Measurements from ENCODE around the gene SAFB.
"Not testable (repeated sequence)": the region's sequence is repeated elsewhere in the genome, so short reads cannot be mapped to it uniquely, and the experiment has no call there.

SAFB gene

GRCh38 chr19:5595129-5595528, 27.8 kb upstream of the SAFB start:
- no peak for DNase-seq (ENCODE audit: low read depth)

GRCh38 chr19:5595745-5596144, 27.1 kb upstream of the SAFB start:
- DNase-seq (ENCODE audit: low read depth): no peak

GRCh38 chr19:5600797-5601196, 22.1 kb upstream of the SAFB start:
- DNase-seq (ENCODE audit: low read depth): no peak

- no peak for DNase-seq (ENCODE audit: low read depth)
Observed at GRCh38 chr19:5603626-5604025, 19.3 kb upstream of the SAFB start.

GRCh38 chr19:5605362-5605761, 17.5 kb upstream of the SAFB start:
- no peak for DNase-seq (ENCODE audit: low read depth)

GRCh38 chr19:5607318-5608275, 15.3 kb upstream of the SAFB start:
- no peak for DNase-seq (ENCODE audit: low read depth)

GRCh38 chr19:5608291-5608690, 14.6 kb upstream of the SAFB start:
- DNase-seq (ENCODE audit: low read depth): no peak

GRCh38 chr19:5608766-5609165, 14.1 kb upstream of the SAFB start:
- not testable (repeated sequence) for DNase-seq (ENCODE audit: low read depth)

- DNase-seq (ENCODE audit: low read depth): no peak
Observed at GRCh38 chr19:5609881-5610448, 12.9 kb upstream of the SAFB start.

GRCh38 chr19:5612891-5613865, 9.7 kb upstream of the SAFB start:
- no peak for DNase-seq (ENCODE audit: low read depth)

GRCh38 chr19:5615756-5616327, 7.0 kb upstream of the SAFB start:
- DNase-seq (ENCODE audit: low read depth): no peak

GRCh38 chr19:5617080-5617479, 5.8 kb upstream of the SAFB start:
- no peak for DNase-seq (ENCODE audit: low read depth)

GRCh38 chr19:5618591-5618990, 4.3 kb upstream of the SAFB start:
- no peak for DNase-seq (ENCODE audit: low read depth)

GRCh38 chr19:5619946-5620345, 2.9 kb upstream of the SAFB start:
- no peak for DNase-seq (ENCODE audit: low read depth)

- DNase-seq (ENCODE audit: low read depth): no peak
Observed at GRCh38 chr19:5621311-5621944, 1.5 kb upstream of the SAFB start.

GRCh38 chr19:5621945-5622464, 878 bp upstream of the SAFB start:
- peak; percentile 20 for DNase-seq (ENCODE audit: low read depth)

- no peak for DNase-seq (ENCODE audit: low read depth)
Observed at GRCh38 chr19:5623397-5624017, 624 bp downstream of the SAFB start.

GRCh38 chr19:5624018-5624663, 1.3 kb downstream of the SAFB start:
- peak; percentile 13 for DNase-seq (ENCODE audit: low read depth)

- DNase-seq (ENCODE audit: low read depth): no peak
Observed at GRCh38 chr19:5624741-5625278, 1.9 kb downstream of the SAFB start.

GRCh38 chr19:5625641-5626040, 2.8 kb downstream of the SAFB start:
- DNase-seq (ENCODE audit: low read depth): no peak
